Stomach (tissue), 9 donors: ENCODE results near the gene DDX18. TPM values are rescaled to one million over a fixed set of nuclear protein-coding genes. Genes with fewer than 3 reads are reported as not detected.

Source experiments
- DNase-seq, 2 donors: peaks; one replicate each; pipeline versions ENCODE4 v3.0.0 to v3.0.0-alpha.2; 2013 to 2019
- H3K27ac ChIP-seq, 5 donors: fragments of 200-600 bp in 4 of 5; sonication (generic) in 4 of 5; one replicate each; pipeline ENCODE4 v1.5.1; 2013 to 2019; ENCODE audit warnings: mild to moderate bottlenecking in 1 of 5, moderate library complexity in 1 of 5
- H3K27me3 ChIP-seq, 3 donors: fragments of 200-600 bp; sonication (generic); one replicate each; pipeline ENCODE4 v1.5.1; 2017 to 2019; ENCODE audit warnings: mixed run types in 1 of 3
- H3K36me3 ChIP-seq, 4 donors: fragments of 200-600 bp; sonication (generic); 1 replicate in 3 of 4; 2 replicates in 1 of 4; pipeline ENCODE4 v1.5.1; 2016 to 2019
- H3K4me1 ChIP-seq, 4 donors: fragments of 200-600 bp; sonication (generic); one replicate each; pipeline ENCODE4 v1.5.1; 2016 to 2019
- H3K4me3 ChIP-seq, 4 donors: fragments of 200-600 bp; sonication (generic) in 3 of 4; one replicate each; pipeline ENCODE4 v1.5.1; 2016 to 2019; ENCODE audit warnings: mild to moderate bottlenecking in 1 of 4
- H3K9me3 ChIP-seq, 4 donors: fragments of 200-600 bp; sonication (generic); one replicate each; pipeline ENCODE4 v1.5.1; 2016 to 2019
- CTCF ChIP-seq, 7 experiments: fragments of 450-650 bp in 4 of 7; fragments of 200-600 bp in 3 of 7; sonication (generic) in 3 of 7; IDR thresholded peaks; one replicate each; pipeline ENCODE4 v1.5.1; 2016 to 2019; ENCODE audit warnings: antibody characterized with exemption in 7 of 7, control low read depth in 2 of 7, mild to moderate bottlenecking in 1 of 7
- EP300 ChIP-seq: sonication (generic); formaldehyde crosslinking; IDR thresholded peaks from one replicate; pipeline ENCODE4 v1.6.1; 2017; ENCODE audit warnings: antibody characterized with exemption
- POLR2A ChIP-seq, 4 donors: fragments of 450-650 bp; IDR thresholded peaks; one replicate each; pipeline ENCODE4 v1.6.1; 2016; ENCODE audit warnings: antibody characterized with exemption in 4 of 4, control low read depth in 2 of 4, mild to moderate bottlenecking in 1 of 4, moderate library complexity in 1 of 4
- POLR2AphosphoS5 ChIP-seq, 3 donors: sonication (generic); formaldehyde crosslinking; IDR thresholded peaks; one replicate each; pipeline ENCODE4 v1.6.1; 2016; ENCODE audit warnings: antibody characterized with exemption in 3 of 3
- WGBS, 5 donors: extraction: QIAGEN DNeasy Blood & Tissue Kit in 3 of 5; methylation state at CpG; one replicate each; pipeline versions ENCODE4 v1.1.5 to v1.1.7; 2013 to 2018; 5-methylcytosine and 5-hydroxymethylcytosine counted together
- intact Hi-C: fragments of 100-400 bp; cut with DNase I; formaldehyde crosslinking; loops from one replicate; pipeline ENCODE4 v1.15.1; 2023; ENCODE audit warnings: low total_unique reads
- polyA plus RNA-seq, 3 donors: library from polyadenylated mRNA; stranded (reverse); fragments of 200-250 nt; gene quantifications; one replicate each; pipeline ENCODE4 v1.2.3, GENCODE V29; 2013
- total RNA-seq, 5 donors: library from RNA; depleted of rRNA; stranded (reverse); fragments of >200 nt; gene quantifications; one replicate each; pipeline versions ENCODE4 v1.1.0 to v1.2.3, GENCODE V29; 2014 to 2016
- donor health status: healthy with polysubstance abuse.
- donor health status: Bipolar disorder and iron deficiency.
- donor health status: healthy.

The DDX18 gene
- total and polyA plus RNA-seq, 8 donors: 16.5 to 87.4 (median 26.5) TPM

DNA sequence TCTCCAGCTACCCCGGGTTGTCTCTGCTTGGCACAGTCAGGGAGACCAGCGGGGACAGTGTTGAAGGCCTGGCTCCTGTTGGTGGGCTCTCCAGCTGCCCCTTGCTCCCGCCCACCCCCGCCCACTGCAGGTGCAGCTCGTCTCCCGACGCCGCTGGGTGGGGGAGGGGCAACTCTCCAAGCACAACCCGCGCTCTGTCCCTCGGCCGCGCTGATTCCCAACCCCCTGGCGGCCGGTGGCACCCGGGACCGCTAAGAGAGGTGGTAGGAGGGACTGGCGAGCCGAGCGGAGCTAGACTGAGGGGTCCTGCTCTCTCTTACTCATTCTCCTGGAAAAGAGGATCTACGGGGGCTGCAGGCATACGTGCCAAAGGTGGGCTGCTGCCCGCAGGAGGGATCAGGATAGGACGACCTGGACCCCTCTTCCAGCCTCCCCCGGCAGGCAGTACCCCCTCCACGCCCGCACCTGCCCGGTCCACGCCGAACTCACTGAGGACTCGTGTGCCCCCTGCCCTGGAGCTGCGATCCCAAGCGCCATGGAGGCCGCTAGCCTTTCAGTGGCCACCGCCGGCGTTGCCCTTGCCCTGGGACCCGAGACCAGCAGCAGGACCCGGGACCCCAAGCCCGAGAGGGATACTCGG, 44.5 kb downstream of the DDX18 start:
- Histone ChIP-seq H3K27ac (no peak overlapping the region), H3K4me1 (no peaks in the 10 kb centered on the region), H3K36me3 (no peaks in the 10 kb centered on the region), H3K4me3 (no peak overlapping the region), H3K9me3 (peaks cover 0 to 16% (median 4%) of the 10 kb centered on the region in 4 donors), H3K27me3 (peaks cover 0 to 43% (median 22%) of the 10 kb centered on the region in 3 donors)
- TF ChIP-seq POLR2AphosphoS5 (IDR thresholded peaks at IDR 0.05): no peak
- no peak for TF ChIP-seq POLR2A (IDR thresholded peaks at IDR 0.05)
- TF ChIP-seq CTCF (IDR thresholded peaks at IDR 0.05): no peak
- no peak for TF ChIP-seq EP300
- intact Hi-C loops: no loop called here
- 44 to 67% (median 59%) methylated on average over 20 to 41 of the region's 41 CpGs for WGBS, 5 donors
- DNase-seq: no peak

- H3K9me3 ChIP-seq: peaks cover 0 to 16% (median 4%) of the 10 kb centered on the region in 4 donors
- intact Hi-C loops: no loop called here
- 67 to 88% (median 75%) methylated on average over 17 to 44 of the region's 44 CpGs for WGBS, 5 donors
- H3K27me3 ChIP-seq: peaks cover 0 to 38% (median 22%) of the 10 kb centered on the region in 3 donors
- DNase-seq: no peak
- H3K4me1 ChIP-seq: no peaks in the 10 kb centered on the region
- peak overlapping the region in 1 of 4 donors; percentile 33 for H3K4me3 ChIP-seq
- H3K36me3 ChIP-seq: no peaks in the 10 kb centered on the region
- H3K27ac ChIP-seq: no peak overlapping the region
- no peak for TF ChIP-seq CTCF (IDR thresholded peaks at IDR 0.05)
- TF ChIP-seq POLR2AphosphoS5 (IDR thresholded peaks at IDR 0.05): no peak
- no peak for TF ChIP-seq EP300
- no peak for TF ChIP-seq POLR2A (IDR thresholded peaks at IDR 0.05)
Measured at GRCh38 chr2:117859532-117859911, 45.0 kb downstream of the DDX18 start.

- H3K9me3 ChIP-seq: peaks cover 0 to 16% (median 4%) of the 10 kb centered on the region in 4 donors
- no peak for DNase-seq
- TF ChIP-seq POLR2A (IDR thresholded peaks at IDR 0.05) (no peak), POLR2AphosphoS5 (IDR thresholded peaks at IDR 0.05) (no peak), EP300 (no peak), CTCF (IDR thresholded peaks at IDR 0.05) (no peak)
- intact Hi-C loops: no loop called here
- H3K27ac ChIP-seq: no peak overlapping the region
- H3K4me3 ChIP-seq: peak overlapping the region in 2 of 4 donors; percentile 6 to 33
- no peaks in the 10 kb centered on the region for H3K4me1 ChIP-seq
- WGBS, 5 donors: 44 to 81% (median 46%) methylated on average over 31 to 69 of the region's 69 CpGs
- H3K36me3 ChIP-seq: no peaks in the 10 kb centered on the region
- H3K27me3 ChIP-seq: peaks cover 0 to 38% (median 22%) of the 10 kb centered on the region in 3 donors
Measured at GRCh38 chr2:117859924-117860647, 45.6 kb downstream of the DDX18 start.

DNA sequence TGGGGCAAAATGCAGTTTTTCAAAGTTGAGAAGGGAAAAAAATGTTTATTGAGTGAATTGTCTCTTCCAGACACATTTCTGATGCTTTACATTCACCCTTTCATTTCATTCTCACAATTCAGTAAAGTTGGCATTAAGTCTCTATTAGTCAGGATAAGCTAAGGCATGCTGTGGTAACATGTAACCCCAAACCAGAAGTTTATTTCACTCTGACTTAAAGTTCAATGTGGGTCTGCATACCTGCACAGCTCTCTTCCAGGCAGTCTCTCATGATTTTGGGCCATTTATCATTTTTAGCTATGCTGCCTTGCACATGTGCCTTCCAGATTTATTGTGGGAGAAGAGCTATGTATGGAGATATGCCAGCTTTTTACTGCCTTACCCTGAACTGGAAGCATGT, 48.0 kb downstream of the DDX18 start:
- Histone ChIP-seq H3K4me3 (no peak overlapping the region), H3K9me3 (peaks cover 0 to 16% (median 4%) of the 10 kb centered on the region in 4 donors), H3K4me1 (no peaks in the 10 kb centered on the region), H3K36me3 (no peaks in the 10 kb centered on the region), H3K27ac (no peak overlapping the region), H3K27me3 (peaks cover 0 to 35% (median 22%) of the 10 kb centered on the region in 3 donors)
- TF ChIP-seq EP300 (no peak), POLR2A (IDR thresholded peaks at IDR 0.05) (no peak), POLR2AphosphoS5 (IDR thresholded peaks at IDR 0.05) (no peak), CTCF (IDR thresholded peaks at IDR 0.05) (no peak)
- intact Hi-C loops: no loop called here
- DNase-seq: no peak
